Caco-2 (cell line): ENCODE results near the gene PPM1L. TPM values are rescaled to one million over a fixed set of nuclear protein-coding genes. Genes with fewer than 3 reads are reported as not detected.

Experiments used
- BruUV-seq: library from RNA; stranded (reverse); fragments of 400-500 nt; replicated peaks from 2 replicates; lab custom pipeline; 2021; lab: Mats Ljungman, UMichigan
- CTCF ChIA-PET: fragments of 300-600 bp; sonication (Branson Sonifier 250); formaldehyde crosslinking; loops from one replicate; lab custom pipeline; 2022; ENCODE audit warnings: antibody characterized with exemption; lab: Charles Lee
- POLR2A ChIA-PET: fragments of 300-600 bp; sonication (Branson Sonifier 250); formaldehyde crosslinking; loops from one replicate; lab custom pipeline; 2022; ENCODE audit warnings: antibody characterized with exemption; lab: Charles Lee
- DNase-seq, 2 experiments: peaks; one replicate each; pipeline versions ENCODE4 v3.0.0 to v3.0.0-alpha.2; 2020 to 2022
- H3K27me3 ChIP-seq: replicated peaks from 2 replicates; pipeline ENCODE4 v1.6.0; 2011; ENCODE audit warnings: low read length; ENCODE audit not compliant: control insufficient read depth, insufficient read depth
- H3K36me3 ChIP-seq: 2 replicates; pipeline ENCODE4 v1.5.1; 2011; ENCODE audit warnings: low read length; ENCODE audit not compliant: control insufficient read depth, insufficient read depth
- H3K4me1 ChIP-seq: fragments of 250-450 bp; sonication (Bioruptor Pico); 2 replicates; pipeline ENCODE4 v1.5.1; 2020; ENCODE audit warnings: mild to moderate bottlenecking
- H3K4me3 ChIP-seq: 2 replicates; pipeline ENCODE4 v1.5.1; 2011; ENCODE audit warnings: low read depth, mild to moderate bottlenecking, control low read depth, low read length
- H3K9me3 ChIP-seq: fragments of 250-450 bp; sonication (Bioruptor Pico); 2 replicates; pipeline ENCODE4 v1.5.1; 2020; ENCODE audit warnings: mild to moderate bottlenecking, moderate library complexity
- H3K27ac Mint-ChIP-seq: one replicate; pipeline ENCODE4 v1.8.0; 2022; ENCODE audit warnings: mixed read lengths; ENCODE audit not compliant: unreplicated experiment
- H3K27me3 Mint-ChIP-seq: one replicate; pipeline ENCODE4 v1.8.0; 2022; ENCODE audit warnings: mixed read lengths; ENCODE audit not compliant: insufficient read depth, unreplicated experiment
- H3K36me3 Mint-ChIP-seq: one replicate; pipeline ENCODE4 v1.8.0; 2022; ENCODE audit warnings: mild to moderate bottlenecking, mixed read lengths; ENCODE audit not compliant: insufficient read depth, unreplicated experiment
- H3K4me1 Mint-ChIP-seq: one replicate; pipeline ENCODE4 v1.8.0; 2022; ENCODE audit warnings: low read depth, mixed read lengths; ENCODE audit not compliant: unreplicated experiment
- H3K4me3 Mint-ChIP-seq: one replicate; pipeline ENCODE4 v1.8.0; 2022; ENCODE audit warnings: mild to moderate bottlenecking, moderate library complexity, mixed read lengths; ENCODE audit not compliant: unreplicated experiment
- H3K9me3 Mint-ChIP-seq: one replicate; pipeline ENCODE4 v1.8.0; 2022; ENCODE audit warnings: mixed read lengths; ENCODE audit not compliant: unreplicated experiment
- CTCF ChIP-seq, 2 experiments: fragments of 200-600 bp in 1 of 2; IDR thresholded peaks; 1 replicate in 1 of 2; 2 replicates in 1 of 2; pipeline versions ENCODE4 v1.5.1 to v1.8.0; 2011 to 2022; ENCODE audit warnings: antibody characterized with exemption in 1 of 2, control low read depth in 1 of 2, inconsistent platforms in 1 of 2, low read depth in 1 of 2, low read length in 1 of 2, mild to moderate bottlenecking in 1 of 2, moderate library complexity in 1 of 2; ENCODE audit not compliant: insufficient read depth in 1 of 2, severe bottlenecking in 1 of 2, unreplicated experiment in 1 of 2
- intact Hi-C: fragments of 100-400 bp; cut with micrococcal nuclease; formaldehyde crosslinking; loops from one replicate; pipeline ENCODE4 v1.10.0; 2022; ENCODE audit not compliant: unreplicated experiment
- total RNA-seq: library from RNA; stranded (reverse); gene quantifications from 2 replicates; pipeline ENCODE4 v1.2.3, GENCODE V29; 2022

Gene PPM1L
- total RNA-seq, 1 experiment from 2014 or later: 2.0 TPM

- no peak overlapping the region for H3K4me3 ChIP-seq
- TF ChIP-seq CTCF (IDR thresholded peaks at IDR 0.05; ENCODE audit: insufficient read depth in 1 of 2, low read depth in 1 of 2, low read length in 1 of 2, severe bottlenecking in 1 of 2, unreplicated experiment in 1 of 2): no peak
- CTCF ChIA-PET: no interaction called here
- Mint-ChIP-seq H3K27me3 (no peaks in the 10 kb centered on the region), H3K27ac (no peak overlapping the region), H3K4me1 (peaks cover 9% of the 10 kb centered on the region), H3K36me3 (no peaks in the 10 kb centered on the region), H3K4me3 (no peak overlapping the region), H3K9me3 (peaks cover 7% of the 10 kb centered on the region)
- peaks cover 9% of the 10 kb centered on the region; the same call in 1 of the 2 replicates for H3K4me1 ChIP-seq
- no peaks in the 10 kb centered on the region for H3K9me3 ChIP-seq
- H3K27me3 ChIP-seq: no peaks in the 10 kb centered on the region
- DNase-seq: no peak
- POLR2A ChIA-PET: no interaction called here
- no TSS peak for BruUV-seq
- no peaks in the 10 kb centered on the region for H3K36me3 ChIP-seq
- intact Hi-C loops: no loop called here
Observed at GRCh38 chr3:161043336-161044035, 287.5 kb downstream of the PPM1L start.

GRCh38 chr3:161049683-161050248, 293.7 kb downstream of the PPM1L start:
- H3K4me3 ChIP-seq: no peak overlapping the region
- Mint-ChIP-seq H3K9me3 (no peaks in the 10 kb centered on the region), H3K36me3 (no peaks in the 10 kb centered on the region), H3K4me3 (no peak overlapping the region), H3K27ac (no peak overlapping the region), H3K27me3 (no peaks in the 10 kb centered on the region), H3K4me1 (no peaks in the 10 kb centered on the region)
- H3K9me3 ChIP-seq: no peaks in the 10 kb centered on the region
- no peak for DNase-seq
- POLR2A ChIA-PET: no interaction called here
- BruUV-seq: no TSS peak
- intact Hi-C loops: no loop called here
- TF ChIP-seq CTCF (IDR thresholded peaks at IDR 0.05; ENCODE audit: insufficient read depth in 1 of 2, low read depth in 1 of 2, low read length in 1 of 2, severe bottlenecking in 1 of 2, unreplicated experiment in 1 of 2): no peak
- CTCF ChIA-PET: no interaction called here
- no peaks in the 10 kb centered on the region for H3K27me3 ChIP-seq
- no peaks in the 10 kb centered on the region for H3K4me1 ChIP-seq
- H3K36me3 ChIP-seq: no peaks in the 10 kb centered on the region

- ChIA-PET CTCF (no interaction called here), POLR2A (no interaction called here)
- Histone ChIP-seq H3K4me1 (no peaks in the 10 kb centered on the region), H3K27me3 (no peaks in the 10 kb centered on the region), H3K36me3 (no peaks in the 10 kb centered on the region), H3K4me3 (no peak overlapping the region), H3K9me3 (no peaks in the 10 kb centered on the region)
- no peak overlapping the region for H3K27ac Mint-ChIP-seq
- no peak for TF ChIP-seq CTCF (IDR thresholded peaks at IDR 0.05; ENCODE audit: insufficient read depth in 1 of 2, low read depth in 1 of 2, low read length in 1 of 2, severe bottlenecking in 1 of 2, unreplicated experiment in 1 of 2)
- H3K4me3 Mint-ChIP-seq: no peak overlapping the region
- intact Hi-C loops: no loop called here
- DNase-seq: no peak
- no peaks in the 10 kb centered on the region for H3K4me1 Mint-ChIP-seq
- H3K27me3 Mint-ChIP-seq: no peaks in the 10 kb centered on the region
- H3K9me3 Mint-ChIP-seq: no peaks in the 10 kb centered on the region
- BruUV-seq: no TSS peak
- H3K36me3 Mint-ChIP-seq: no peaks in the 10 kb centered on the region
Observed at GRCh38 chr3:161050935-161051334, 294.9 kb downstream of the PPM1L start.
